Adrenal gland (tissue), 12 donors: ENCODE measurements around the gene LBHD2. TPM values are rescaled to one million over a fixed set of nuclear protein-coding genes. Genes with fewer than 3 reads are reported as not detected.

ENCODE experiments used
- DNase-seq, 7 donors: peaks; one replicate each; pipeline ENCODE4 v3.0.0-alpha.2; 2019 to 2020
- H3K27ac ChIP-seq, 5 donors: fragments of 200-600 bp; sonication (generic) in 4 of 5; 1 replicate in 3 of 5; 2 replicates in 2 of 5; pipeline versions ENCODE4 v1.5.1 to v1.8.0; 2016 to 2020; ENCODE audit warnings: mild to moderate bottlenecking in 1 of 5
- H3K27me3 ChIP-seq: fragments of 200-600 bp; 2 replicates; pipeline ENCODE4 v1.8.0; 2021
- H3K36me3 ChIP-seq, 2 donors: fragments of 200-600 bp; replicated peaks in 1 of 2; 1 replicate in 1 of 2; 2 replicates in 1 of 2; pipeline versions ENCODE4 v1.5.1 to v1.8.0; 2018 to 2022
- H3K4me1 ChIP-seq, 2 donors: fragments of 200-600 bp; replicated peaks in 1 of 2; 1 replicate in 1 of 2; 2 replicates in 1 of 2; pipeline versions ENCODE4 v1.5.1 to v1.8.0; 2018 to 2021
- H3K4me3 ChIP-seq, 4 donors: fragments of 200-600 bp; sonication (generic) in 3 of 4; one replicate each; pipeline ENCODE4 v1.5.1; 2016 to 2018
- H3K9me3 ChIP-seq, 3 donors: fragments of 200-600 bp; sonication (generic) in 1 of 3; replicated peaks in 1 of 3; 1 replicate in 2 of 3; 2 replicates in 1 of 3; pipeline versions ENCODE4 v1.5.1 to v1.8.0; 2016 to 2021
- CTCF ChIP-seq, 6 experiments: fragments of 450-650 bp in 4 of 6; fragments of 200-600 bp in 2 of 6; sonication (generic) in 1 of 6; IDR thresholded peaks; 1 replicate in 5 of 6; 2 replicates in 1 of 6; pipeline versions ENCODE4 v1.5.1 to v1.8.0; 2016 to 2021; ENCODE audit warnings: antibody characterized with exemption in 6 of 6, mild to moderate bottlenecking in 2 of 6, moderate library complexity in 1 of 6
- POLR2A ChIP-seq, 2 donors: fragments of 450-650 bp; IDR thresholded peaks; one replicate each; pipeline ENCODE4 v1.6.1; 2017; ENCODE audit warnings: antibody characterized with exemption in 2 of 2, mild to moderate bottlenecking in 2 of 2, moderate library complexity in 1 of 2
- WGBS, 4 donors: extraction: QIAGEN DNeasy Blood & Tissue Kit in 2 of 4; methylation state at CpG; one replicate each; pipeline versions ENCODE4 v1.1.5 to v1.1.7; 2013 to 2017; 5-methylcytosine and 5-hydroxymethylcytosine counted together
- intact Hi-C, 2 donors: fragments of 100-400 bp; cut with DNase I; formaldehyde crosslinking; loops; one replicate each; pipeline versions ENCODE4 v1.14.1 to v1.15.0; 2022 to 2023
- polyA plus RNA-seq, 3 donors: library from polyadenylated mRNA; stranded (reverse); fragments of 200-250 nt in 2 of 3; fragments of 350-450 nt in 1 of 3; fragmentation: Illumina TruSeq in 1 of 3; extraction: RNeasy Lipid Tissue Mini Kit (QIAGEN cat#74804) in 1 of 3; gene quantifications; one replicate each; pipeline ENCODE4 v1.2.3, GENCODE V29; 2013 to 2014
- total RNA-seq, 9 donors: library from RNA; depleted of rRNA in 4 of 9; stranded (reverse); fragments of >200 nt in 4 of 9; fragments of 120-200 nt in 1 of 9; fragmentation: NEBNext Ultra II Directional in 1 of 9; extraction: Animal tissue kit (Norgen Biotek cat#: 25700) in 1 of 9; gene quantifications; one replicate each; pipeline versions ENCODE4 v1.1.0 to v1.2.4, GENCODE V29; 2013 to 2023
- donor health status: healthy with polysubstance abuse.
- donor health status: Bipolar disorder and iron deficiency.
- donor health status: DM: yes; HTN: yes; CAD: no.
- donor health status: DM: no; HTN: no; CAD: no.
- donor health status: DM: no; HTN: no; CAD: no.
- donor health status: DM: yes; HTN: yes; CAD: no.

Gene LBHD2
- total and polyA plus RNA-seq, 12 donors, result 2.1 TPM; not detected in 11

- peaks cover 6 to 16% of the 10 kb centered on the region in 2 donors for H3K4me1 ChIP-seq
- intact Hi-C loops, result no loop called here
- peaks cover 0 to 26% of the 10 kb centered on the region in 2 donors for H3K36me3 ChIP-seq
- no peak overlapping the region for H3K4me3 ChIP-seq
- H3K27me3 ChIP-seq, result no peaks in the 10 kb centered on the region
- TF ChIP-seq CTCF (IDR thresholded peaks at IDR 0.05), result no peak
- no peak for TF ChIP-seq POLR2A (IDR thresholded peaks at IDR 0.05)
- no peak for DNase-seq
- H3K27ac ChIP-seq, result peak overlapping the region in 1 of 5 donors; percentile 21
- WGBS, 4 donors, result 41 to 49% (median 48%) methylated on average over 18 to 66 of the region's 66 CpGs
- no peaks in the 10 kb centered on the region for H3K9me3 ChIP-seq
Measured at GRCh38 chr14:103138301-103139131, 54.5 kb downstream of the LBHD2 start.

DNA sequence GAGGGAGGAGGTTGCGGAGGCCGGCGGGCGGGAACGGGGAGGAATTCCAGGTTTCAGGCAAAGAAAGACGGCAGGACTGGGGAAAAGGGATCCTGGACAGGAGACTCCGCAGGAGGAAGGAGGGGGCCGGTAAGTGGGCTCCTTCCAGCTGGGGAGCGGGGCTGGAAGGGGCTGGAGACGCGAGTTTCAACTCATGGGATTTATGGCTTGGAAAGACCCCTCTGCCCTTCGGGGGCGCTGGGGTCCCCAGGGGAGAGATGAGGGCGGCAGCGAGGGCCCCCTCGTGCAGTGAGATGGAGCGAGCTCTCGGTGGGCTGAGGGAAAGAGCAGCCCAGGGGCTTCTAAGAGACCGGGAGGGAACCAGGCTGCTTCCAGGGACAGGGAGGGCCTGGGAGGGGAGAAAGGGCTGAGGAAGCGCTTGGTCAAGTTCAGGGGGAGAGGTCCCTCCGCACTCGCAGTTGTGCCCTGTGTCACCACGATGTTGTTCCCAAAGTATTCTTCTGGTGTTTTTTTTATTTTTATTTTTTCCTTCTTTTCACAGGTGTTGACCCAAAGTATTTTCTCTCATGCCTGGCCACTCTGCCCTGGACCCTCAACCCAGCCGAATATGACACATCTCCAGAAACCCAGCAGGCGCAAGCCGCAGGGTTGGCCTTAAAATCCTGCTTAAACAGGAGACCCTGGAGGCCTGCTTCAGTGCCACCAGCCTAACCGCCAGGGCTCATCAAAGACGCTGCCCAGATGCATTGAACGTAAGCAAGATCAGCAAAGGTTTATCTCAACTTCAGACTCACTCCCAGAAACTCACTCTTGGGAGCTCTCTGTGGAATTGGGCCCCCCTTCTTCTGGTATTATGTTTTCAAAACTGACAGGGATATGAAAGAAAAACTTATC is 55.4 kb downstream of the LBHD2 start:
- H3K27me3 ChIP-seq, result no peaks in the 10 kb centered on the region
- peaks cover 0 to 17% of the 10 kb centered on the region in 2 donors for H3K36me3 ChIP-seq
- H3K4me3 ChIP-seq, result no peak overlapping the region
- H3K4me1 ChIP-seq, result peaks cover 6 to 16% of the 10 kb centered on the region in 2 donors
- no peak overlapping the region for H3K27ac ChIP-seq
- TF ChIP-seq CTCF (IDR thresholded peaks at IDR 0.05) (no peak), POLR2A (IDR thresholded peaks at IDR 0.05) (no peak)
- no peak for DNase-seq
- WGBS, 4 donors, result 68 to 84% (median 76%) methylated on average over 29 of the region's 29 CpGs
- no peaks in the 10 kb centered on the region for H3K9me3 ChIP-seq
- intact Hi-C loops, result loop anchor here in 1 of 2 donors (2.0 kb wide), 1 partner anchor 35 kb away; no protein-coding TSS in a partner anchor

Other genes starting within 250 kb of the LBHD2 start
- under 1 TPM in 6 of 9 donors, not detected in 3; 0.07 to 0.65 (median 0.31) TPM for gene AMN, start 161.5 kb upstream of the LBHD2 start, total RNA-seq
- gene AMN, start 161.5 kb upstream of the LBHD2 start, polyA plus RNA-seq, result 1 to 10 TPM in 1 of 3 donors, under 1 TPM in 1, not detected in 1; 0.48 to 3.6 TPM
- gene CDC42BPB, start 26.7 kb upstream of the LBHD2 start, total RNA-seq, result 100 to 1,000 TPM in 1 of 9 donors, 10 to 100 TPM in 8; 44.0 to 108 (median 79.3) TPM
- 10 to 100 TPM; 41.1 to 64.4 (median 49.9) TPM for gene CDC42BPB, start 26.7 kb upstream of the LBHD2 start, polyA plus RNA-seq
- gene EXOC3L4, start 10.5 kb downstream of the LBHD2 start, total RNA-seq, result 1 to 10 TPM in 5 of 9 donors, under 1 TPM in 4; 0.12 to 2.6 (median 1.6) TPM
- 1 to 10 TPM in 2 of 3 donors, not detected in 1; 3.1 to 4.3 TPM for gene EXOC3L4, start 10.5 kb downstream of the LBHD2 start, polyA plus RNA-seq
- 100 to 1,000 TPM in 4 of 9 donors, 10 to 100 TPM in 4, 1 to 10 TPM in 1; 5.2 to 290 (median 82.9) TPM for gene TNFAIP2, start 39.3 kb downstream of the LBHD2 start, total RNA-seq
- gene TNFAIP2, start 39.3 kb downstream of the LBHD2 start, polyA plus RNA-seq, result 100 to 1,000 TPM in 2 of 3 donors, 10 to 100 TPM in 1; 28.3 to 615 (median 532) TPM